GM12864 (cell line): ENCODE measurements around the gene VIPR2.

Experiments
- DNase-seq: peaks from one replicate; pipeline ENCODE4 v3.0.0-alpha.2; 2011; ENCODE audit warnings: low read depth
- H3K4me3 ChIP-seq: 2 replicates; pipeline ENCODE4 v1.5.1; 2011; ENCODE audit warnings: mild to moderate bottlenecking, low read depth, low read length, control low read depth
- CTCF ChIP-seq: IDR thresholded peaks from 2 replicates; pipeline ENCODE4 v1.5.1; 2011; ENCODE audit warnings: low read depth, mild to moderate bottlenecking, moderate library complexity, low read length, control low read depth, inconsistent platforms; ENCODE audit errors: missing control alignments

VIPR2 gene

GRCh38 chr7:159094919-159095915 lies 49.5 kb downstream of the VIPR2 start:
- TF ChIP-seq CTCF = no peak
- no peak for DNase-seq
- no peak overlapping the region for H3K4me3 ChIP-seq

- no peak for TF ChIP-seq CTCF
- no peak for DNase-seq
- H3K4me3 ChIP-seq = no peak overlapping the region
Observed at GRCh38 chr7:159094023-159094740, 50.5 kb downstream of the VIPR2 start.

- no peak overlapping the region for H3K4me3 ChIP-seq
- DNase-seq = no peak
- TF ChIP-seq CTCF = no peak
Observed at GRCh38 chr7:159093351-159093971, 51.2 kb downstream of the VIPR2 start.

- DNase-seq = no peak
Observed at GRCh38 chr7:159092701-159093121, 52.0 kb downstream of the VIPR2 start.

GRCh38 chr7:159091480-159092475 lies 52.9 kb downstream of the VIPR2 start:
- DNase-seq = no peak
- TF ChIP-seq CTCF = no peak

More at GRCh38 chr7:159092701-159093121, 52.0 kb downstream of the VIPR2 start:
- TF ChIP-seq CTCF = no peak
- no peak overlapping the region for H3K4me3 ChIP-seq

GRCh38 chr7:159091041-159091440 lies 53.6 kb downstream of the VIPR2 start:
- H3K4me3 ChIP-seq = no peak overlapping the region
- no peak for TF ChIP-seq CTCF
- no peak for DNase-seq

More at GRCh38 chr7:159091480-159092475, 52.9 kb downstream of the VIPR2 start:
- no peak overlapping the region for H3K4me3 ChIP-seq
